Uterus (tissue), 2 donors: ENCODE data around the gene MICAL3.

Experiments used
- POLR2A ChIP-seq, 2 donors: fragments of 450-650 bp; IDR thresholded peaks; one replicate each; pipeline ENCODE4 v1.6.1; 2016; ENCODE audit warnings: antibody characterized with exemption in 2 of 2, mild to moderate bottlenecking in 1 of 2, moderate library complexity in 1 of 2
- TF ChIP-seq, protein P1 (sequence below), 4 experiments: fragments of 200-600 bp in 2 of 4; fragments of 450-650 bp in 2 of 4; sonication (generic) in 2 of 4; IDR thresholded peaks; one replicate each; pipeline ENCODE4 v1.5.1; 2016 to 2019; ENCODE audit warnings: antibody characterized with exemption in 4 of 4, mild to moderate bottlenecking in 2 of 4, moderate library complexity in 1 of 4

DNA sequence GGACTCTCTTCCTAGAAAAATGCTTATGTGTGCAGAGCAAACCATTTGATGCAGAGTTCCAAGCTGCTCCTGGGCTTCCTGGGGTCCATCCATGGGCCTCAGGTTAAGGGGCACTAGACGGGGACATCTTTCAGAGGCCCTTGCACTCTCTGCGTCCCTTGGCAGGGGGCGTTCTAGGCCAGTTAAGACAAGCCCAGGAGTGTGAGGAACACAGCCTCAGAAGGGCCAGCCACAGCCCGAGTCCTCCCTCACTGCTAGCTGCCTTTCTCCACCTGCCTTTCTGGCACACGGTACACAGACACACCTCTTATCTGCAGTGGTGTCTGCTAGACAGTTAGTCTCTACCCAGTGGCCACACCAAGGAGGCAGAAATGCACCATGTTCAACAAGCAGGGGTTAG is 232.1 kb downstream of the MICAL3 start:
- TF ChIP-seq POLR2A (IDR thresholded peaks at IDR 0.05) = no peak
- TF ChIP-seq, protein P1, sequence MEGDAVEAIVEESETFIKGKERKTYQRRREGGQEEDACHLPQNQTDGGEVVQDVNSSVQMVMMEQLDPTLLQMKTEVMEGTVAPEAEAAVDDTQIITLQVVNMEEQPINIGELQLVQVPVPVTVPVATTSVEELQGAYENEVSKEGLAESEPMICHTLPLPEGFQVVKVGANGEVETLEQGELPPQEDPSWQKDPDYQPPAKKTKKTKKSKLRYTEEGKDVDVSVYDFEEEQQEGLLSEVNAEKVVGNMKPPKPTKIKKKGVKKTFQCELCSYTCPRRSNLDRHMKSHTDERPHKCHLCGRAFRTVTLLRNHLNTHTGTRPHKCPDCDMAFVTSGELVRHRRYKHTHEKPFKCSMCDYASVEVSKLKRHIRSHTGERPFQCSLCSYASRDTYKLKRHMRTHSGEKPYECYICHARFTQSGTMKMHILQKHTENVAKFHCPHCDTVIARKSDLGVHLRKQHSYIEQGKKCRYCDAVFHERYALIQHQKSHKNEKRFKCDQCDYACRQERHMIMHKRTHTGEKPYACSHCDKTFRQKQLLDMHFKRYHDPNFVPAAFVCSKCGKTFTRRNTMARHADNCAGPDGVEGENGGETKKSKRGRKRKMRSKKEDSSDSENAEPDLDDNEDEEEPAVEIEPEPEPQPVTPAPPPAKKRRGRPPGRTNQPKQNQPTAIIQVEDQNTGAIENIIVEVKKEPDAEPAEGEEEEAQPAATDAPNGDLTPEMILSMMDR (IDR thresholded peaks at IDR 0.05) = no peak
